Right cardiac atrium (tissue), 5 donors: ENCODE results near the gene TUBB1. TPM values are rescaled to one million over a fixed set of nuclear protein-coding genes. Genes with fewer than 3 reads are reported as not detected.

ENCODE experiments used
- ATAC-seq, 2 donors: fragments of 200-7000 bp; cut with Tn5 transposase; one replicate each; pipeline versions ENCODE4 v1.8.0 to v1.9.1; 2020; ENCODE audit warnings: moderate library complexity in 2 of 2, mild to moderate bottlenecking in 1 of 2
- DNase-seq, 3 donors: peaks; one replicate each; pipeline ENCODE4 v3.0.0-alpha.2; 2020
- H3K27ac ChIP-seq: one replicate; pipeline ENCODE4 v1.5.1; 2013; ENCODE audit warnings: mild to moderate bottlenecking, low read length, control low read depth, moderate library complexity
- H3K27me3 ChIP-seq: one replicate; pipeline ENCODE4 v1.6.1; 2013; ENCODE audit not compliant: control insufficient read depth, insufficient read depth
- H3K4me1 ChIP-seq: one replicate; pipeline ENCODE4 v1.6.1; 2013; ENCODE audit warnings: low read length; ENCODE audit not compliant: control insufficient read depth, insufficient read depth
- H3K4me3 ChIP-seq: one replicate; pipeline ENCODE4 v1.5.1; 2013; ENCODE audit warnings: low read length, control low read depth
- H3K9me3 ChIP-seq: one replicate; pipeline ENCODE4 v1.6.1; 2013; ENCODE audit warnings: low read length; ENCODE audit not compliant: control insufficient read depth
- WGBS: extraction: QIAGEN DNeasy Blood & Tissue Kit; methylation state at CpG from one replicate; pipeline ENCODE4 v1.1.7; 2013; 5-methylcytosine and 5-hydroxymethylcytosine counted together
- intact Hi-C, 4 donors: fragments of 100-400 bp; cut with DNase I; formaldehyde crosslinking; loops; one replicate each; pipeline versions ENCODE4 v1.11.0 to v1.14.0; 2022 to 2023
- long read RNA-seq, 4 donors: library from polyadenylated mRNA; unstranded; transcript quantifications; one replicate each; pipeline ENCODE4 v2.0.0, GENCODE V29; 2020 to 2021
- polyA plus RNA-seq: library from polyadenylated mRNA; stranded (reverse); fragments of 200-250 nt; gene quantifications from one replicate; pipeline ENCODE4 v1.2.3, GENCODE V29; 2013
- total RNA-seq, 4 donors: library from RNA; stranded (reverse); fragmentation: NEBNext Ultra II Directional; extraction: Animal tissue kit (Norgen Biotek cat#: 25700); gene quantifications; one replicate each; pipeline ENCODE4 v1.2.1, GENCODE V29; 2021
- donor health status: healthy with polysubstance abuse.
- donor health status: DM: no; HTN: yes; CAD: no.
- donor health status: DM: no; HTN: no; CAD: no.
- donor health status: DM: no; HTN: yes; CAD: no; lungs with severe emphysema.
- donor health status: DM: yes; HTN: yes; CAD: no.

The TUBB1 gene
- total RNA-seq (under 1 TPM in 3 of 4 donors, not detected in 1; 0.11 to 0.17 (median 0.12) TPM), polyA plus RNA-seq (0.09 TPM)
- long read RNA-seq, donor 1: 0 reads
- long read RNA-seq, donor 2: 0 reads
- long read RNA-seq, donor 3: 0 reads
- long read RNA-seq, donor 4: 0 reads

DNA sequence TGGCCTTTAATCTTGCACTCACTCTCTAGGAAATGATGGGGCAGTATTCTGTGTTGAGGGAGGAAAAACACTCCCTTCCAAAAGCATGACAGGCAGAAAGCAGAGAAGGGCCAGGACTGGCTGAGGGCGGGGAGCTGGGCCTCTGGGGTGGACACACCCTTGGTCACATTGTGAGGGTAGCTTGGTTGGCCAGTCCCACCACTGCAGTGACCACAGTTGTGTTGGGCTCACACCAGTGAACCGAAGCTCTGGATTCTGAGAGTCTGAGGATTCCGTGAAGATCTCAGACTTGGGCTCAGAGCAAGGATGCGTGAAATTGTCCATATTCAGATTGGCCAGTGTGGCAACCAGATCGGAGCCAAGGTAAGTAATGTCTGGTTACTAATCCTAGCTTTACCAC is at the start of gene TUBB1:
Gene TUBB1 (plus strand): TSS at position 213 of the 400 bp plus-strand sequence. CDS start 94 bp downstream, at position 307.
- H3K4me3 ChIP-seq: no peak within 1 kb of the TSS
- H3K27me3 ChIP-seq: no peaks in the 10 kb centered on the region
- no peaks in the 10 kb centered on the region for H3K9me3 ChIP-seq
- peaks cover 4% of the 10 kb centered on the region for H3K4me1 ChIP-seq
- intact Hi-C loops: loop anchor here in 1 of 4 donors (10.0 kb wide), 1 partner anchor 124 kb away; no protein-coding TSS in a partner anchor
- H3K27ac ChIP-seq: no peak within 1 kb of the TSS
- DNase-seq: no peak
- WGBS: 95% methylated on average over 5 of the region's 5 CpGs
- no peak for ATAC-seq

DNA sequence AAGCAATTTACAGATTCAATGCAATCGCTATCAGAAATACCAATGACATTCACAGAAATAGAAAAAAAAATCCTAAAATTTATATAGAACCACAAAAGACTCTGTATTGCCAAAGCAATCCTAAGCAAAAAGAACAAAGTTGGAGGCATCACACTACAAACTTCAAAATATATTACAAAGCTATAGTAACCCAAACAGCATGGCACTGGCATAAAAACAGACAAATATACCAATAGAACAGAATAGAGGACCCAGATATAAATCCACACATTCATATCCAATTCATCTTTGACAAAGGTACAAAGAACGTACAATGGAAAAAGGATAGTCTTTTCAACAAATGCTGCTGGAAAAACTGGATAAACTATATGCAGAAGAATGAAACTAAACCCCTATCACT is 49.8 kb upstream of the TUBB1 start:
- WGBS: 70% methylated on average over 2 of the region's 2 CpGs
- intact Hi-C loops: no loop called here
- Histone ChIP-seq H3K4me3 (no peak overlapping the region), H3K27ac (no peak overlapping the region), H3K27me3 (no peaks in the 10 kb centered on the region), H3K9me3 (no peaks in the 10 kb centered on the region), H3K4me1 (no peaks in the 10 kb centered on the region)
- ATAC-seq (no peak), DNase-seq (no peak)

DNA sequence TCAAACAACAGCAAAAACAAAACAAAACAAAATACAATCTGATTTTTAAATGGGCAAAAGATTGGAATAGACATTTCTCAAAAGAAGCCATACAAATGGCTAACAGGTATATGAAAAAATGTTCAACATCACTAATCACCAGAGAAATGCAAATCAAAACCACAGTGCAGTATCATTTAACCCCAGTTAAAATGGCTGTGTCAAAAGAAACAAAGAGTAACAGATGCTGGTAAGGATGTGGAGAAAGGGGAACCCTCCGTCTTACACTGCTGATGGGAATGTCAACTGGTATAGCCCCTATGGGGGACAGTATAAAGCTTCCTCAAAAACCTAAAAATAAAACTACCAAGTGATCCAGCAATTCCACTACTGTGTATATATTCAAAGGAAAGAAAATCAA is 49.1 kb upstream of the TUBB1 start:
- Histone ChIP-seq H3K9me3 (no peaks in the 10 kb centered on the region), H3K4me3 (no peak overlapping the region), H3K27ac (no peak overlapping the region), H3K4me1 (no peaks in the 10 kb centered on the region), H3K27me3 (no peaks in the 10 kb centered on the region)
- WGBS: 77% methylated on average over 1 of the region's 1 CpG
- DNase-seq (no peak), ATAC-seq (no peak)
- intact Hi-C loops: no loop called here

DNA sequence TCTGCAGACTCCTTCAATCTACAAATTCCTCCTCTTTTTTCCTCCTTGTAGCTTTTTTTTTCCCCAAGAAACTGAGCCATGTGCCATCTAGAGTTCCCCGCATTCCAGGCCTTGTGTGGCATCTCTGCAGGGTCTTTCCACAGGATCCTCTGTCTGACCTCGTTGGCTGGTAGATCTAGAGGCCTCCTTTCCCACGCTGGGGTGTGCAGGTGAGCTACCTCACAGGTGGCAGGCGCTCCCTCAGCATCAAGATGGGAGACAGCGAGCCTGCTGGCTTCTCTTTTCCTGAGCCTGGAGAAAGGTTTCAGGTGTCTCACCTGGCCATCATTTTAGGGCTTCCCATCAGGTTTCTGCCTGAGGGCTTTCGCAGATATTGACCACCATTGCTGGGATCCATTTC is 47.8 kb upstream of the TUBB1 start:
- DNase-seq: no peak
- no peaks in the 10 kb centered on the region for H3K9me3 ChIP-seq
- intact Hi-C loops: no loop called here
- H3K27me3 ChIP-seq: no peaks in the 10 kb centered on the region
- 81% methylated on average over 6 of the region's 6 CpGs for WGBS
- H3K4me3 ChIP-seq: no peak overlapping the region
- H3K4me1 ChIP-seq: no peaks in the 10 kb centered on the region
- ATAC-seq: no peak
- no peak overlapping the region for H3K27ac ChIP-seq

DNA sequence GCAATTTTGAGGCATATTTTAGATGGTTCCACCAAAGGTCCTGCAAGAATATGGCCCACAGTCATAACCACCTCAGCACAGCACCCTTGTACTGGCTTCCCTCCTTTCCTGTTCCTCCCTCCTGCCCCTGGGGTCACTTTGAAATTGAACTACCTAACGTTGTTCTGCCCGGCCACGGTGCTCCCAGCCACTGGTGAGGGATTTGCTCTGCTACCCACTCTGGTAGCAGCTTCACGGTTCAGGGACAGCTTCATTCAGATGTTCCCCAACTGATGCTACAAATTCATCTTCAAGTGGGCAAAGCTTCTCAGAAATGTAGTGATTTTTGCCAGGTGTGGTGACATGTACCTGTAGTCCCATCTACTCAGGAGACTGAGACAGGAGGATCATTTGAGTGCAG is 46.0 kb upstream of the TUBB1 start:
- H3K4me1 ChIP-seq: no peaks in the 10 kb centered on the region
- no peaks in the 10 kb centered on the region for H3K27me3 ChIP-seq
- no peak overlapping the region for H3K27ac ChIP-seq
- intact Hi-C loops: no loop called here
- H3K9me3 ChIP-seq: no peaks in the 10 kb centered on the region
- no peak overlapping the region for H3K4me3 ChIP-seq
- ATAC-seq: no peak
- DNase-seq: no peak
- WGBS: 85% methylated on average over 4 of the region's 4 CpGs

DNA sequence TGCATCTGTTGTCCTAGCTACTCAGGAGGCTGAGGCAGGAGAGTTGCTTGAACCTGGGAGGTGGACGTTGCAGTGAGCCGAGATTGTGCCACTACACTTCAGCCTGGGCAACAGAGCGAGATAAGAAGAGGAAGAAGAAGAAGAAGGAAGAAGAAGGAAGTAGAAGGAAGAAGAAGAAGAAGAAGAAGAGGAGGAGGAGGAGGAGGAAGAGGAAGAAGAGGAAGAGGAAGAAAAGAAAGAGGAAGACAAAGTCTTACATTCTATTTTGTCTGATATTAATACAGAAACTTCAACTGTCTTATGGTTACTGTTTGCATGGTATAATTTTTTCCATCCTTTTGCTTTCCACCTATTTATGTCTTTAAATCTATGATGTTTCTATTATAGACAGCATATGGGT is 45.4 kb upstream of the TUBB1 start:
- H3K27me3 ChIP-seq: no peaks in the 10 kb centered on the region
- no peak overlapping the region for H3K27ac ChIP-seq
- intact Hi-C loops: no loop called here
- H3K9me3 ChIP-seq: no peaks in the 10 kb centered on the region
- ATAC-seq: no peak
- H3K4me1 ChIP-seq: no peaks in the 10 kb centered on the region
- no peak overlapping the region for H3K4me3 ChIP-seq
- DNase-seq: no peak
- 82% methylated on average over 3 of the region's 3 CpGs for WGBS

DNA sequence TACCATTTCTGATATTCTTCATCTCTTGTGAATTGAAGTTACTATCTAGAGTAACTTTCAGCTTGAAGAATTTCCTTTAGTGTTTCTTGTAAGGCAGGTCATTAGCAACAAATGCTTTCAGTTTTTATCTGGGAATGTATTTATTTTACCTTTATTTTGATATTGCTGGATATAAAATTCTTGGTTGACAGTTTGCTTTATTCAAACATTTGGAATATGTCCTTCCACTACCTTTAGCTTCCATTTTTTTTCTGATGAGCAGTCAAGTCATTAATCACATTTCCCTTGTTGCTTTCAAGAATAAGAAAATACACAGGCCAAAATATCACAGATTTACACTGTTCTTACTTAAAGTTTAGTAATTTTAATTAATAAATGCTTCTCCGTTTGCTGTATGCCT is 43.9 kb upstream of the TUBB1 start:
- DNase-seq (no peak), ATAC-seq (no peak)
- no peaks in the 10 kb centered on the region for H3K9me3 ChIP-seq
- WGBS: 94% methylated on average over 1 of the region's 1 CpG
- no peaks in the 10 kb centered on the region for H3K4me1 ChIP-seq
- no peak overlapping the region for H3K27ac ChIP-seq
- intact Hi-C loops: no loop called here
- H3K4me3 ChIP-seq: no peak overlapping the region
- no peaks in the 10 kb centered on the region for H3K27me3 ChIP-seq

DNA sequence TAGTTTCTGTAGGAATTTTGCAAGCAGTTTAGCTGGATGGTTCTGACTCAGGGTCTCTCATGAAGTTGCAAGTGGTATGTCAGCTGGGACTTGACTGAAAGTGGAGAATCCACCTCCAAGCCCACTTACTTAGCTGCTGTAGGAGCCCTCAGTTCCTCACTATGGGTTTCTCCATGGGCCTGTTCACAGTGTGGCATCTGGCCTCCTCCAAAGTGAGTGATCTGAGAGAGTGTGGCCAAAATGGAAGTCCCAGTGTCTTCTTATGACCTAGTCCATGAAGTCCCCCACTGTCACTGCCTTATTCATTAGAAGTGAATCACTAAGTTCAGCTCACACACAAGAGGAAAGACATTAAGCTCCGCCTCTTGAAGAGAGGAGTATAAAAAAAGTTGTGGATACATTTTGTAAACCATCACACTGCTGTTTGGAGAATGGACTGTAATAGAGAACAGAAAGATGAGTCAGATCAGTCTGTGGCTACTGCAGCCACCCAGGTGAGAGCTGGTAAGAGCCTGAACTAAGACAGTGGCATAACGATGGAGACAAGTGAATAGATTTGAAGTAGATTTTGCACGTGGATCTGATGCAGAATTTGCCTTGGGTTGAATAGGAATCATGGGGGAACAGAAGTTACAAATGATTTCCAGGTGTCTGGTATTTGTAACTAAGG is 43.0 kb upstream of the TUBB1 start:
- WGBS: 91% methylated on average over 3 of the region's 3 CpGs
- no peaks in the 10 kb centered on the region for H3K27me3 ChIP-seq
- ATAC-seq: no peak
- no peaks in the 10 kb centered on the region for H3K9me3 ChIP-seq
- H3K4me3 ChIP-seq: no peak overlapping the region
- H3K27ac ChIP-seq: no peak overlapping the region
- no peak for DNase-seq
- H3K4me1 ChIP-seq: no peaks in the 10 kb centered on the region
- intact Hi-C loops: no loop called here

DNA sequence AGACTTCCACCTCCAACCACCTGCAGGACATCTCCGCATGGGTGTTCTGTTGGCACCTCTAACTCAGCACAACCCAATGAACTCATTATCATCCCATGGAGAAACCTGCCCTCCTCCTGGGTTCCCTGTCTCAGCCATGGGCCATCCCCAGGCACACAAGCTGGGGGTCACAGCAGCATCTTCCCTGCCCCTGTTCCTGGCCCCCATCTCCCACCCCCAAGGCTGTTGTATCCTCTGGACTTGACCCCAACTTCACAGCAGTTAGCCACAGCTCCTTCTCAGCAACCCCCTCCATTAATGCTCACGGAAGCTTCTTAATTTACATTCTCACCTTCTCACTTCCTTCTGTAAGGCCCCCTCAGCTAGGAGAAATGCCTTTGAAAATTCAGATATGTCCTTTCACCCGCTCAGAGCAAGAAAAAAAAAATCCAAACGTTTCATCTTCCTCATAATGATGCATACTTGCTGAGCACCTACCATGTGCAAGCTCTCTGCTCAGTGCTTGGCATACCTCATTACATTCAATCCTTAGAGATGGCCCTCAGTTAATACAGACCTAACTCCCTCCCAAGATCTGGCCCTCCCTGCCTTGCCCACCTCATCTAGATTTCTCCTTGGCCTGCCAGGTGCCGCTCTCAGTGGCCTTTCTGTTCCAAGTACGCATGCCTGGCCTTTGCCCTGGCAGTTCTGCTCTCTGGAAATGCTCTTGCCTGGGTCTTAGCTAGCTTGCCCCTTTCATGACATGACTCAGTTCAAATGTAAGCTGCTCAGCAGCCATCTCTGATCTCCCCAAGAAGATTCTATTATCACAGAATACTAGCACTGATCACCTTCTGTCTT is 40.7 kb upstream of the TUBB1 start:
- Histone ChIP-seq H3K27me3 (no peaks in the 10 kb centered on the region), H3K9me3 (no peaks in the 10 kb centered on the region), H3K4me3 (no peak overlapping the region), H3K27ac (no peak overlapping the region), H3K4me1 (peaks cover 3% of the 10 kb centered on the region)
- DNase-seq (no peak), ATAC-seq (no peak)
- WGBS: 70% methylated on average over 6 of the region's 6 CpGs
- intact Hi-C loops: no loop called here

DNA sequence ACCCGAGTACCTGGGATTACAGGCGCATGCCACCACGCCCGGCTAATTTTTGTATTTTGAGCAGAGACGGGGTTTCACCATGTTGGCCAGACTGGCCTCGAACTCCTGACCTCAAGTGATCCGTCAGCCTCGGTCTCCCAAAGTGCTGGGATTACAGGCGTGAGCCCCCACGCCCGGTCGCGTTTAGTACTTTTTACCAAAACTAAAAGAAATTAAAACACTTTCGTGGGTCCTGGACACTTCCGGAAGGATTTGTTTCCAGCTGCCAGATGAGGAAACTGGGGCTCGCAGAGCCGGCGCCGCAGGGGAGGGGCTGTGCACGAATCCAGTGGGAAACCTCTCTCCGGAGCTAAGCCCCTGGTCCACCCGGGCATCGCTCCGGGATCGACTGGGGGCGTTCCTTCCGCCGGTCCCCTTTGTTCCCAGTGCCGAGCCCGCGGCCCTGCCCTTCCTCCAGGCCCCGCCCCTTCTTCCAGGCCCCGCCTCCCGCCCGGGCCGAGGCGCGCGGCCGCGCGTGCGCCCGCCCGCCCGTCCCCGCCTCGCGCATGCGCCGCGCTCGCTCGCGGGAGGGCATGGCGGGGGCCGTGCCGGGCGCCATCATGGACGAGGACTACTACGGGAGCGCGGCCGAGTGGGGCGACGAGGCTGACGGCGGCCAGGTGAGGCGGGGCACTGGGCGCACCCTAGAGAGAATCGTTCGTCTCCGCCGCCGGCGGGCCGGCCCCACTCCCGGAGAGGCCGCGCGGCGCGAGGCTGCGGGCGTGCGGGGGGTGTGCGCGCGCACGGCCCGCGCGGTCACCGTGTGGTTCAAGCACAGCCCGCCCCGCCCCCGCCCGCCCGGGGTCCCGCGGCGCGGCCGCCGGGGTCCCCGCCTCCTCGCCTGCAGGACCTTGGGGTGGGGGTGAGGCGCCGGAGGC is 38.3 kb upstream of the TUBB1 start, which contains the start of gene NELFCD:
Gene NELFCD (plus strand): TSS at position 546 of the 917 bp plus-strand sequence. CDS start 54 bp downstream, at position 600.
- WGBS: 8% methylated on average over 109 of the region's 109 CpGs
- ATAC-seq (peak; percentile 93 to 96), DNase-seq (peak; percentile 90 to 97 (median 96))
- Histone ChIP-seq H3K27ac (peak within 1 kb of the TSS; percentile 87), H3K9me3 (no peaks in the 10 kb centered on the region), H3K4me1 (peaks cover 11% of the 10 kb centered on the region), H3K4me3 (peak within 1 kb of the TSS; percentile 99), H3K27me3 (no peaks in the 10 kb centered on the region)
- intact Hi-C loops: loop anchor here in 3 of 4 donors (2.0 to 10.0 kb wide), 3 partner anchors 74 to 88 kb away; no protein-coding TSS in a partner anchor
